ENCODE data around the gene OR56A4.

OR56A4 gene, protein sequence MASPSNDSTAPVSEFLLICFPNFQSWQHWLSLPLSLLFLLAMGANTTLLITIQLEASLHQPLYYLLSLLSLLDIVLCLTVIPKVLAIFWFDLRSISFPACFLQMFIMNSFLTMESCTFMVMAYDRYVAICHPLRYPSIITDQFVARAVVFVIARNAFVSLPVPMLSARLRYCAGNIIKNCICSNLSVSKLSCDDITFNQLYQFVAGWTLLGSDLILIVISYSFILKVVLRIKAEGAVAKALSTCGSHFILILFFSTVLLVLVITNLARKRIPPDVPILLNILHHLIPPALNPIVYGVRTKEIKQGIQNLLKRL

GRCh38 chr11:6006846-6007245 is at the start of gene OR56A4:
Gene OR56A4 (minus strand): TSS chr11:6006946. CDS start chr11:6002992, 3,954 bp downstream.
- no peak for DNase-seq

DNA sequence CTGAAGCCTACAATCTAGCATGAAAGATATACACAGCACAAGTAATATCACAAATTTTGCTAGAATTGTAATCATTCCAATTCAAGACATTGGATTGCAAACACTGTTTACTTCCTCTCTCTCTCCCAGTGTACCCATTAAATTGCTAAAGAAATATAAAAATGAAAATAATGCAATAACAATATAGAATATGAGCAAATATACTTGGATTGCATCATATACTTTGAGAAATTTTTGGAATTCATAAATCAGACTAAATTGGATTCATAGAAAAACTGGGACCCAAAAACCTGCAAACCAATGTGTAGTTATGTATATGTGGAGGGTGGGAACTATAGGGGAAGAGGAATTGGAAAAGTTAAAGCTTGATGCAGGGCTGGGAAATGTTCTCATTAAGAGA is 48.8 kb upstream of the OR56A4 start:
- DNase-seq, result no peak

- DNase-seq, result no peak
Observed at GRCh38 chr11:6052374-6052773, 45.6 kb upstream of the OR56A4 start.

DNA sequence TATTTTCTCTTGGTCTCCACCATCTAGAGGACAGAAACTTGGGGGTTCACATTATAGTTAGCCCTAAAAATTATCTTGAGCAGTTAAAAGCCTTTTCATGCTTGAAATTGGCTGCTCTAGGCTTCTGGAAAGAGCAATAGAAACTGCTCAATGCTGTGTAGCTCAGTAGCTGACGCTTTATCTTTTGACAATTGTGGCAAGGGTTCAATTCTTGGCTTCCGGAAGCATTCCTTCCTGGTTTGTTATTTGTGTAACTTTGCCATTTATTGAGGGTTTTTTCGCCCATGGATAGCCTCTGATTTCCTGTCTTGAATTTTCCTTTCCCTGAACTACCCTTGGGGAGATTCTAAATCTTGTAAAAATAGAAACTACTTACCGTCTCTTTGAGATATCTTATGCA is 34.1 kb upstream of the OR56A4 start:
- no peak for DNase-seq

DNA sequence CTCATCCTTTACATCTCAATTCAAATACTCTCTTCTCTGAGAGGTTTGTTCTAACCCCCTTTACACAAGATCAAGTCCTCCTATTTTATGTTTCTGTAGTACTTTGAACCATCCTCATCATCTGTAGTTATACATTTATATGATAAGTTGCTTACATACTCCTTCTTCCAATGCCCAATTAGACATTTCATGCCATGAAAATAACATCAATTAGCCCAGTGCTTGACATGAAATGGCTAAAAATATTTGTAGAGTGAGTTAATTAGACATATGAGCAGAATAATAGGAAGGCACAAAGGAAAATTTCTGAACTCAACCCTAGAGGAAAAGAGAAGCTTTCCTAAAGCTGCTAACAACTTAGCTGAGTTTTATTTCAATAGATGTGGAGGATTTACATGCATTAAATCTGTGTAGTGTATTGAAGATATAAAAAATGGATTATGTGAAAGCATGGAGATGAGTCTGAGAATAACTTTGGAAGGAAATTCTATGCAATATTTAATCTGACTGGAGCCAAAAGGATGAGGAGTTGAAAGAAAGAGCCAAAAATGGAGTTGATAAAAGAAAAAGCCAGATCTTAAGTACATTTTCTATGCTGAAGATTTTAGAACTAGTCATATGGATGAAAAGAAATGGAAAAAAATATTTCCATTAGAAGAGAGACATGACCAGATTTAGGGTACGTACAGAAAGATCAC is 24.1 kb upstream of the OR56A4 start, which contains the start of gene OR56A1:
TSS of gene OR56A1 (minus strand) at position 51 of the 698 bp plus-strand sequence. CDS start 3,066 bp downstream, outside the sequence.
- DNase-seq, result no peak

GRCh38 chr11:6027501-6027900 is 20.8 kb upstream of the OR56A4 start:
- no peak for DNase-seq

GRCh38 chr11:6025056-6025455 is 18.3 kb upstream of the OR56A4 start:
- DNase-seq, result no peak

DNA sequence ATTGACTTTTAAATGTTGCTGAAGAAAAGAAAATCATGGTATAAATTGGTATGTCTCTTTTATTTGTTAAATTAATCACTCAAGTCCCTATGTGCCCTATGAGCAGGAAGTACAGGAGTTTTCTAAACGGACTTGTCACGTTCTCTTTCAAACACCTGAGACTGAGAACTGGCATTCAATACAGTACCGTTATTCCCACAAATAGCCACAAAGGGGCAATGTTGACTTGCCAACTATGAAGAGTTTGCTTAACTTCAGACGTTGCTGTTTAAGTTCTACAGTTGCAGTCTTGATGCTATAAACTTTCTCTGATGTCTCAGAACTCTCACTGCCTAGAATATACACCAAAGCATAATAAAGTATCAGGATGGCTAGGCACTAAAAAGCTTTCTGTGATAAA is 16.2 kb upstream of the OR56A4 start:
- peak; percentile 53 to 76 for DNase-seq

GRCh38 chr11:6013042-6013441 is 6.3 kb upstream of the OR56A4 start:
- no peak for DNase-seq

- no peak for DNase-seq
Observed at GRCh38 chr11:6012035-6012668, 5.4 kb upstream of the OR56A4 start.

- DNase-seq, result no peak
Observed at GRCh38 chr11:6006395-6006794, 351 bp downstream of the OR56A4 start.

- DNase-seq, result no peak
Observed at GRCh38 chr11:6002202-6002699, 4.5 kb downstream of the OR56A4 start.

DNA sequence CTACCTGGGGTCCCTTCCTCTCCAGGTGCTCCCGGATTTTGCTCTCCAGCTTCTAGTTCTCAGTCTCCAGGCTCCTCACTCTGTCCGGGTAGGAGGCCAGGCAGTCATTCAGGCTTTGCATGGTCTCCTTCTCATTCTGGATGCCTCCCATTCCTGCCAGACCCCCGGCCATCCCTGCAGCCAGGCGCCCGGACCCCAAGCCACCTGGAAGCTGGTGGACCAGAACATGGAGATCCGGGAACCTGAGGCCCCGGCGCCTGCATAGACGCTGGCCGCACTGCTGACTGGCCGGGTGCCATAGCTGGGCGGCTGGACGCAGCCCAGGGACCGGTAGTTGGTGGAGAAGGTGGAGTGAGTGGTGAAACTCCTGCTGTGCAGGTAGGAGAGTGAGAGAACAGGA is 12.0 kb downstream of the OR56A4 start:
- DNase-seq, result no peak

DNA sequence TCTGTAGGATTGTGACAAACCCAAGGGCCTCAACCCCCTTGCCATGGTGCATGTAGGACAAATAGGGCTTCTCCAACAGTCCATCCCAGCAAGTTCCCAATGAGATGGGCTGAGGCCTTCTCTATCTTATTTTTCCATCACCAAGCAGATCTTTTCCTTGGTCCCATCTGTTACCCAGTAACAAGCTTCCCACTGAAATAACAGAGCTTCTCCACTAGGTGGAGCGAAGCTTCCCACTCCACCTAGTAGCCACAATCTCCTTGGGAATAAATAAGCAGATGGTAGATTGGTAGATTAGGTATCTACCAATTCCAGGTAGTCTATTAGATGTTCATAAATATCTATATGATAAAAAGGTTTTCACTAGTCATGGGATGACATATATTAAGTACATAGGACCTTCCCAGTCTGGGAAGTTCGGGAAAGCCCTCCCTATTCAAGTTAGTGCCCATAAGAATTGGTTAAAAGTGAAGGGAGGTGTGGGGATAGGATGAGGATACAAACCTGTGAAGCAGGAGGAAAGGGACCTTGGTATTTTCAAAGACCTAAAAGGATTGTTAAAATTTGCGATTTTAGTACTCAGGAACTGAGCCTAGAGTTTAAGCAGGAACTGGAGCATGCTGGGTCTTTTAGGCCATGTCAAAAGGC is 14.0 kb downstream of the OR56A4 start:
- DNase-seq, result peak; percentile 14 to 39

DNA sequence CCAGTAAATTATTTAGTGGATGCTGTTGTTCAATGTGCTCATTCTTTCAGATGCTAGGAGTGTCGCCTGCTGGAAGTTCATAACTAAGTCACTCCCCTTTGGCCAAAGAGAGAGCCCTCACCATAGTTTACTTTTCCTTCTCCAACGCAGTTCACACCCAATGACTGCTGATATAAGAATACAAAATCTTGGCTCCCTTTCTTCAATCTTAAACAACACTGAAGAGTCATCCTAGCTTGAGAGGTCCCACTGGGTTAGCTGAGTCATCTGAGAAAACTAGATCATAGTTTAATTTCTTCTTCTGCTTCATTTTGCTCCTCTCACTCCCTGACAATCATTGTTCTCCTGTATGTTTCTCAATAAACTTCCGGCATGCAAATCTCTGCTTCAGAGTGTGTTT is 14.6 kb downstream of the OR56A4 start:
- no peak for DNase-seq

DNA sequence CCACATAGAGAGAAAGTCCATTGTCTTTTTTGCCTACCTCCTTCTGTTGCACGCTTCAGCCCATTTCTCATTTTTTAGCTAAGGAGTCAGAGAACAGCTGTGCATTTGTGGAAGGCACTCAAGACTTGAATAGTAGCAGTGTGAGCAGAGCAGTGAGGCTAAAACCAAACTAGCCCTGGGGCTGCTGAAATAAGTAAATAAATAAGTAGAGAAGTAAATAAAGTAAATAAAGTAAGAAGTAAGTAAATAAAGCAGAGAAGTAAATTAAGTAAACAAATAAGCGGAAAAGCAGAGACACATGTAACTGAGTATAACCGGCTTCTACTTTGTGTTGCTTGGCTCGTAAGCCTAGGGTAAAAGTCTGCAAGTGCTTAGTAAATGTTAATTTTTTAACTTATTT is 17.5 kb downstream of the OR56A4 start:
- DNase-seq, result no peak

DNA sequence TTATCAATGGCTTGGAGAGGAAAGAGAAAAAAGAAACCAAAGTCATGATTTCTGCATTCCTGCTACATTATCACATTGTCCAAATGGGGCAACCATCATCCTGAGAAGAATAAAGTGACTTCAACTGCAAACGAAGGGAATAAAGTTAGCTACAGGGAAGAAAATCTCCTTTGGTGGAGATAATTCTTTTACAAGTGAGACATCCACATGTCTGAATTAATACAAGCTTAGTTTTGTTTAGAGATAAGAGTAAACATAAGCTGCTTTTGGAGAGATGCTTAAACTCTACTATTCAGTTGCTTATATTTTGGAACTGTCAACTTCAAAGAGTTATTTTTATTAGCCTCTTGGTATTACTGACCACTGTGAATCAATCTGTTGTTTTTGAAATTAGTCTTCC is 19.9 kb downstream of the OR56A4 start, which contains the start of gene OR52L1:
TSS of gene OR52L1 (minus strand) at position 101 of the 400 bp plus-strand sequence. CDS start at position 46, 55 bp downstream.
- no peak for DNase-seq

DNA sequence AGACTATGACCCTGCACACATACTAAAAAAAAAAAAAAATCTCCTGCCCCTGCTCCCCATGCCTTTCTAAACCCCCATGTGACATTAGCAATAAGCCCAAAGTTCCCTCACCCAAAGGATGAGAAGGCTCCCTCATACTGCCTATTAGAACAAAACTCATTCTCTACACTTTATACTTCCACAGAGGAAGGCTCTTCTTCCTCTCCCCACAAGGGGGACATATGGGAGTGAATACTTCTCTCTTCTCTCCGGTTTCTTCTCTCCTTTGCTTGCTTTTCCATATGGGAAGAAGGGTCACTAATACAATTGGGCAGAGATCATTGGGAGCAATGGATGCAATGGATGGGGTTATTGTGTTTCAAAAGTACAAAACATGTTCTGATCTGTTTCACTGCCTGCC is 23.3 kb downstream of the OR56A4 start:
- DNase-seq, result no peak

DNA sequence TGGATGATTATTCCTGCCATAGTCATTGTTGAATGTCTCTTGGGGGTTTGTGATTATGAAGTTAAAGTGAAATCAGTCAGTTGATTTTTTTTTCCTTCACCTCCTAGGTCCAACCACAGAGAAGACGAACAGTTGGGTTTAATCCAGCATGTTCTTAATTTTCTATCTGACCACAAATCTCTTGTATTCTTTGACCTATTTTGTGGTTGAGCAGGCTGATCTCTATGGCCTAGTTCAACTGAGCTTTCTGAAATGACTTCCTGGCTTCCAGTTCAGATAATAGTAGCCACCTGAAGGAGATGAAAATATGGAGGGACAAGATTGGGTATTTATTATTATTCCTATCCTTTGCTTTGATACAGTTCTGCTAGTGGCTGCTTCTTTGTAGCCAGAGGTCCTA is 33.2 kb downstream of the OR56A4 start:
- no peak for DNase-seq

- DNase-seq, result no peak
Observed at GRCh38 chr11:5968394-5968793, 38.4 kb downstream of the OR56A4 start, which contains the start of gene OR56A5. Gene OR56A5 (minus strand): TSS chr11:5968494. CDS start chr11:5968494, 0 bp downstream.

DNA sequence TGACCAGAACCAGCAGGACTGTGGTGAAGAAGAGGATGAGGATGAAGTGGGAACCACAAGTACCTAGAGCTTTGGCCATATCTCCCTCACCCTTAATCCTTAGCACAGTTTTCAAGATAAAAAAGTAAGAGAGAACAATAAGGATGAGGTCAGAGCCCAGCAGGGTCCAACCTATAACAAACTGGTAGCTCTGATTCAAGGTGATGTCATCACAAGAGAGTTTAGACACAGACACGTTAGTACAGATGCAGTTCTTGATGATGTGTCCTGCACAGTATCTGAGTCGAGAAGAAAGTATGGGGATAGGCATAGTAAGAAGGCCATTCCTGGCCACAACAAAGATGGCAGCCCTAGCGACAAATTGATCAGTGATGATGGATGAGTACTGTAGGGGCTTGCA is 39.0 kb downstream of the OR56A4 start:
- DNase-seq, result no peak

GRCh38 chr11:5966958-5967357 is 39.8 kb downstream of the OR56A4 start:
- DNase-seq, result no peak

Measured in Kasumi-1 (cell line).